ENCODE data around the gene MAP3K14. TPM values are rescaled to one million over a fixed set of nuclear protein-coding genes. Genes with fewer than 3 reads are reported as not detected.

The MAP3K14 gene
- total RNA-seq, 1 donor from 2014 or later = 9.8 TPM

- H3K9me3 Mint-ChIP-seq = no peaks in the 10 kb centered on the region
- H3K4me3 Mint-ChIP-seq = no peak overlapping the region
- no peak for TF ChIP-seq CTCF (IDR thresholded peaks at IDR 0.05; ENCODE audit: unreplicated experiment)
- no peaks in the 10 kb centered on the region for H3K36me3 Mint-ChIP-seq
- DNase-seq (ENCODE audit: low spot score in 2 of 2, unreplicated experiment in 2 of 2) = no peak
- H3K27me3 Mint-ChIP-seq (ENCODE audit: low read depth) = peaks cover 6% of the 10 kb centered on the region
- peaks cover 13% of the 10 kb centered on the region for H3K4me1 Mint-ChIP-seq
- no peak overlapping the region for H3K27ac Mint-ChIP-seq
Observed at GRCh38 chr17:45338023-45338781, 21.4 kb upstream of the MAP3K14 start.

GRCh38 chr17:45336390-45337182 is 19.8 kb upstream of the MAP3K14 start:
- TF ChIP-seq CTCF (IDR thresholded peaks at IDR 0.05; ENCODE audit: unreplicated experiment) = no peak
- Mint-ChIP-seq H3K4me3 (no peak overlapping the region), H3K4me1 (peaks cover 4% of the 10 kb centered on the region), H3K27me3 (ENCODE audit: low read depth) (peaks cover 9% of the 10 kb centered on the region), H3K27ac (no peak overlapping the region), H3K9me3 (no peaks in the 10 kb centered on the region), H3K36me3 (no peaks in the 10 kb centered on the region)
- no peak for DNase-seq (ENCODE audit: low spot score in 2 of 2, unreplicated experiment in 2 of 2)

GRCh38 chr17:45335721-45336120 is 18.9 kb upstream of the MAP3K14 start:
- peak in 1 of 2 experiments; percentile 9 for DNase-seq (ENCODE audit: low spot score in 2 of 2, unreplicated experiment in 2 of 2)
- H3K36me3 Mint-ChIP-seq = no peaks in the 10 kb centered on the region

GRCh38 chr17:45334701-45335677 is 18.2 kb upstream of the MAP3K14 start:
- no peaks in the 10 kb centered on the region for H3K36me3 Mint-ChIP-seq
- H3K9me3 Mint-ChIP-seq = no peaks in the 10 kb centered on the region
- peaks cover 9% of the 10 kb centered on the region for H3K27me3 Mint-ChIP-seq (ENCODE audit: low read depth)
- H3K4me1 Mint-ChIP-seq = no peaks in the 10 kb centered on the region
- no peak overlapping the region for H3K27ac Mint-ChIP-seq
- H3K4me3 Mint-ChIP-seq = no peak overlapping the region
- no peak for DNase-seq (ENCODE audit: low spot score in 2 of 2, unreplicated experiment in 2 of 2)
- no peak for TF ChIP-seq CTCF (IDR thresholded peaks at IDR 0.05; ENCODE audit: unreplicated experiment)

More at GRCh38 chr17:45335721-45336120, 18.9 kb upstream of the MAP3K14 start:
- Mint-ChIP-seq H3K9me3 (no peaks in the 10 kb centered on the region), H3K4me1 (no peaks in the 10 kb centered on the region), H3K27me3 (ENCODE audit: low read depth) (peaks cover 9% of the 10 kb centered on the region), H3K27ac (no peak overlapping the region), H3K4me3 (no peak overlapping the region)
- TF ChIP-seq CTCF (IDR thresholded peaks at IDR 0.05; ENCODE audit: unreplicated experiment) = no peak

GRCh38 chr17:45334231-45334630 is 17.4 kb upstream of the MAP3K14 start:
- Mint-ChIP-seq H3K4me3 (no peak overlapping the region), H3K4me1 (no peaks in the 10 kb centered on the region), H3K27ac (no peak overlapping the region), H3K9me3 (no peaks in the 10 kb centered on the region), H3K36me3 (no peaks in the 10 kb centered on the region), H3K27me3 (ENCODE audit: low read depth) (peaks cover 9% of the 10 kb centered on the region)
- DNase-seq (ENCODE audit: low spot score in 2 of 2, unreplicated experiment in 2 of 2) = no peak
- no peak for TF ChIP-seq CTCF (IDR thresholded peaks at IDR 0.05; ENCODE audit: unreplicated experiment)
